HEK293 (cell line): ENCODE measurements around the gene TANC1.

Experiments
- TCF7L2 ChIP-seq: IDR thresholded peaks from 2 replicates; pipeline ENCODE4 v1.6.1; 2011; ENCODE audit warnings: low read depth, mild to moderate bottlenecking, inconsistent platforms, low read length, moderate library complexity, borderline replicate concordance
- ZNF18 ChIP-seq: fragments of 450-650 bp; formaldehyde crosslinking; IDR thresholded peaks from 2 replicates; pipeline ENCODE4 v1.5.1; 2016; ENCODE audit warnings: missing biosample characterization, missing genetic modification characterization
- ZNF274 ChIP-seq, 2 experiments: fragments of 200-500 bp in 1 of 2; fragments of 450-650 bp in 1 of 2; sonication (Bioruptor generic) in 1 of 2; formaldehyde crosslinking in 1 of 2; IDR thresholded peaks; 2 replicates each; pipeline versions ENCODE4 v1.5.1 to v1.6.1; 2014 to 2016; ENCODE audit warnings: borderline replicate concordance in 1 of 2, inconsistent platforms in 1 of 2, low read length in 1 of 2, missing biosample characterization in 1 of 2, missing genetic modification characterization in 1 of 2
- TF ChIP-seq, protein P1 (sequence below): fragments of 450-650 bp; formaldehyde crosslinking; IDR thresholded peaks from 2 replicates; pipeline ENCODE4 v1.5.1; 2016; ENCODE audit warnings: missing biosample characterization, missing genetic modification characterization

GRCh38 chr2:159134979-159135378, 166.5 kb downstream of the TANC1 start:
- no peak for TF ChIP-seq ZNF274 (IDR thresholded peaks at IDR 0.05; ENCODE audit: low read length)
- no peak for TF ChIP-seq ZNF274 (tag by site-specific recombination; IDR thresholded peaks at IDR 0.05; ENCODE audit: borderline replicate concordance)
- TF ChIP-seq, protein P1, sequence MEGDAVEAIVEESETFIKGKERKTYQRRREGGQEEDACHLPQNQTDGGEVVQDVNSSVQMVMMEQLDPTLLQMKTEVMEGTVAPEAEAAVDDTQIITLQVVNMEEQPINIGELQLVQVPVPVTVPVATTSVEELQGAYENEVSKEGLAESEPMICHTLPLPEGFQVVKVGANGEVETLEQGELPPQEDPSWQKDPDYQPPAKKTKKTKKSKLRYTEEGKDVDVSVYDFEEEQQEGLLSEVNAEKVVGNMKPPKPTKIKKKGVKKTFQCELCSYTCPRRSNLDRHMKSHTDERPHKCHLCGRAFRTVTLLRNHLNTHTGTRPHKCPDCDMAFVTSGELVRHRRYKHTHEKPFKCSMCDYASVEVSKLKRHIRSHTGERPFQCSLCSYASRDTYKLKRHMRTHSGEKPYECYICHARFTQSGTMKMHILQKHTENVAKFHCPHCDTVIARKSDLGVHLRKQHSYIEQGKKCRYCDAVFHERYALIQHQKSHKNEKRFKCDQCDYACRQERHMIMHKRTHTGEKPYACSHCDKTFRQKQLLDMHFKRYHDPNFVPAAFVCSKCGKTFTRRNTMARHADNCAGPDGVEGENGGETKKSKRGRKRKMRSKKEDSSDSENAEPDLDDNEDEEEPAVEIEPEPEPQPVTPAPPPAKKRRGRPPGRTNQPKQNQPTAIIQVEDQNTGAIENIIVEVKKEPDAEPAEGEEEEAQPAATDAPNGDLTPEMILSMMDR = no peak
- no peak for TF ChIP-seq ZNF18 (tag by site-specific recombination)
- TF ChIP-seq TCF7L2 = no peak
